Left renal pelvis (tissue), 4 donors: ENCODE measurements around the gene MAP4K3. TPM values are rescaled to one million over a fixed set of nuclear protein-coding genes. Genes with fewer than 3 reads are reported as not detected.

Experiments used
- DNase-seq, 4 donors: peaks; one replicate each; pipeline ENCODE4 v3.0.0-alpha.2; 2013; ENCODE audit warnings: low read depth in 4 of 4, low spot score in 3 of 4
- polyA plus RNA-seq, 4 donors: library from polyadenylated mRNA; unstranded; fragments of 120-200 nt; gene quantifications; one replicate each; pipeline ENCODE4 v1.2.1, GENCODE V29; 2013; ENCODE audit not compliant: insufficient read length in 4 of 4

The MAP4K3 gene
- polyA plus RNA-seq, 4 donors: 48.1 to 90.7 (median 76.1) TPM

GRCh38 chr2:39320162-39320561 lies 116.9 kb downstream of the MAP4K3 start:
- DNase-seq: no peak

GRCh38 chr2:39313575-39313974 lies 123.5 kb downstream of the MAP4K3 start:
- DNase-seq: no peak

DNA sequence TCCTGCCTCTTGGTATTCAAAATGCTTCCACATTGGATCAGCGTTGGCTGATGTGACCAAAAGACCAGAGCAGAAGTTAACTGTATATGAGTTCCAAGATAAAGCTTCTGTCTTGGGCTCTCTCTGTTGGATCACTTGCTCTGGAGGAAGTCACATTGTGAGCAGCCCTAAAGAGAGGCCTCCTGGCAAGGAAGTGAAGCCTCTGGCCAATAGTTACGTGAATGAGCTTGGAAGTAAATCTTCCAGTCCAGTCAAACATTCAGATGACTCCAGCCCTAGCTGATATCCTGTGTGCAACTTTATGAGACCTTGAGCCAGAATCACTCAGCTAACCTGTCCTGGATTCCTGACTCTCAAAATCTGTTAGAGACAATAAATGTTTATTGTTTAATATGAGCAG lies 125.6 kb downstream of the MAP4K3 start:
- DNase-seq: no peak

GRCh38 chr2:39308778-39309177 lies 128.3 kb downstream of the MAP4K3 start:
- no peak for DNase-seq

GRCh38 chr2:39306626-39307025 lies 130.5 kb downstream of the MAP4K3 start:
- DNase-seq: no peak

DNA sequence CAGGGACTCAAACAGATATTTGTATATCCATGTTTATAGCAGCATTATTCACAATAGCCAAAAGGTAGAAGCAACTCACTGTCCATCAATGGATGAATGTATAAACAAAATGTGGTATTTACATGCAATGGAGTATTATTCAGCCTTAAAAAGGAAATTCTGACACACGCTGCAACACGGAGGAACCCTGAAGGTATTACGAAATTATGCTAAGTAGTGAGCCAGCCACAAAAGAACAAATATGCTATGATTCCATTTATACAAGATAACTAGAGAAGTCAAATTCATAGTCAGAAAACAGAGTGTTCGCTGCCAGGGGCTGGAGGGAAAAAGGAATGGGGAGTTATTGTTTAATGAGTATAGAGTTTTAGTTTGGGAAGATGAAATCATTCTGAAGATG lies 132.4 kb downstream of the MAP4K3 start:
- no peak for DNase-seq

GRCh38 chr2:39304200-39304599 lies 132.9 kb downstream of the MAP4K3 start:
- DNase-seq: no peak

- no peak for DNase-seq
Measured at GRCh38 chr2:39301352-39301751, 135.7 kb downstream of the MAP4K3 start.

GRCh38 chr2:39300044-39300978 lies 136.8 kb downstream of the MAP4K3 start:
- DNase-seq: no peak

- no peak for DNase-seq
Measured at GRCh38 chr2:39290433-39290832, 146.7 kb downstream of the MAP4K3 start.

- DNase-seq: no peak
Measured at GRCh38 chr2:39289609-39290008, 147.5 kb downstream of the MAP4K3 start.

DNA sequence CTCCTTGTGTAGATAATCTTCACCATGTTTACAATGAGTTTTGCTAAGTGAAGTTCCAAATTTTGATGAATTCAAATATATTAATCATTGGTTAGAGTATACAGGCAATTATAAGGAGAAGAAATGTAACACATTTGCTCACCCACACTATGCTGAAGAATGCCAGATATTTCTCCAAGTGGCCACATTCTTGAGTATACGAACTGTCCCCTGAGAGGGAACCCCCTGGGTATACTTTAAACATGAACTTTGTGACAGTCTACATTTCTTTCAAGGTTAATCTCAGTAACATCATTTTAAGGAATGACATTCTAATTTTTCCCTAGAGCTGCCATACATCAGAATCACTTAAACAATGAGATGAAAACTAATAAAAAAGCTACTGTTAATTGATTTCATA lies 153.5 kb downstream of the MAP4K3 start:
- no peak for DNase-seq

DNA sequence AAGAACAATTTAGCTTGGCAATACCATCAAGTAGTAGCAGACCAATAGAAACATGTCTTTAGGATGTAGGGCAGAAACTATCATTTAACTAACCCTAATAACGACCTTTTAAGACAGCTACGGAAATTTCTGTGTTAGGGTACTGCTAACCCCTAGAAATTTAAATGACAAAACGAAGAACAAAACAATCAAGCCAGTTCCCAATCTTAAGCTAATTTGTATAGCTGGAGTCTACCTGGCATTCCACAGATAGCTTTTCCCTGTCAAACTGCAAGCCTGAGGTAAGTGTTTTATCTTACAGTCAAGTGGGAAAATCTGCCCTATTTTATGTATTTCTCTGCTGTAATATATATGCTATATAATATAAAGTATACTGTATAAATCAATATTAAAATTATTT lies 155.7 kb downstream of the MAP4K3 start:
- DNase-seq: no peak

DNA sequence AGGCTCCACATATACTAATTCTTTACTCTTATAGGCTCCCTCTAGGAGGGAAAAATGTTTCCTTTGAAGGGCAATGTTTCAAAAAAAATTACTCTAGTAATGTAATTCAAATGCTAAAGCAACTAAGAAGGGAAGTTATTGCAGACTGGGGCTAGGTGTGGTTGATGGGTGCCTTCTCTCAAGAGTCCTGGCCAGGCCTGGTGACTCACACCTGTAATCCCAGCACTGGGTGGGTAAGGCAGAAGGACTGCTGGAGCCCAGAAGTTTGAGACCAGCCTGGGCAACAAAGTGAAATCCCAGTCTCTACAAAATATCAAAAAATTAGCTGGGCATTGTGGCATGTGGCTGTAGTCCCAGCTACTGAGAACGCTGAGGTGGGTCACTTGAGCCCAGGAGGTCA lies 162.1 kb downstream of the MAP4K3 start:
- no peak for DNase-seq

GRCh38 chr2:39269941-39270340 lies 167.1 kb downstream of the MAP4K3 start:
- no peak for DNase-seq

DNA sequence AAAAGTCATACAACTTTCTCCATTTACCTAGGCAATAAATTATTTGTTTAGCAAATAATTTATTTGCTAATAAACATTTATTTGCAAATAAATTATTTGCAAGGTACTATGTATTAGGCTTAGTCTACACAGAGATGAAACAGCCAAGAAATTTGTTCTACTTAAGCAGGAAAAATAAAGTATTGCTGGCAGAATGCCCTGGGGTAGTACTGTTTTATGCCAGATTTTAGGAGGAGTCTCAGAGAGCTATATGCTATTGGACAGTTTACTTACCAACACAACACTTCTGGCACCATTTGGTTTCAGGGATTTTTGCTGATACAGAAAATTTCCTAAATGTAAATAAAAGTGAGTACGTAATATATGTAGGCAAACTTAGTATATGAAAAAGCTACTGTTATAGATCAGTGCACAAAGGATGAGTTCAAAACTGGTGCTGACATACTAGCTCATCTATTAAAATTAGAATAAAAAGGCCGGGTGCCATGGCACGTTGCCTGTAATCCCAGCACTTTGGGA lies 170.1 kb downstream of the MAP4K3 start:
- DNase-seq: no peak

- no peak for DNase-seq
Measured at GRCh38 chr2:39266139-39266805, 170.8 kb downstream of the MAP4K3 start.

- DNase-seq: no peak
Measured at GRCh38 chr2:39265315-39265714, 171.8 kb downstream of the MAP4K3 start.

DNA sequence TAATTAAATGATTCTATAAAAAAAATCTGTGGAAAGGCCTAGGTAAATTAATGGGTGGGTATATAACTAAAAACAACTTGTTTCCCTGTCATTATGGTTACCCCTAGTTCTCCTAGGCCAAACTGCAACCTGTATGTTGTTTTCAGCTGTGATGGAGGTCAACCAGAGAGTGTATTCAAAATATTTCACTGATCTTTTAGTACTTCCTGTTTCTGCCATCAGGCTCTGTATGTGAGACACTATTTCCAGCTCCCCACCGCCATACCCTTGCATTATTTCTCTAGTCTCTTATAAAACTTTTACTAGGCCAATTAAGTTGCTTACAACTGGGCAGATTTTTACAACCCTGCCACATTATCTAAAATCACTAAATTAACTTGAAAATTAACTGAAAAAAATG lies 172.4 kb downstream of the MAP4K3 start:
- no peak for DNase-seq

- DNase-seq: no peak
Measured at GRCh38 chr2:39260087-39260486, 177.0 kb downstream of the MAP4K3 start.

GRCh38 chr2:39256040-39256439 lies 181.0 kb downstream of the MAP4K3 start:
- DNase-seq: no peak
